Neural progenitor cell (in vitro differentiated cells): ENCODE measurements around the gene NKTR. TPM values are rescaled to one million over a fixed set of nuclear protein-coding genes. Genes with fewer than 3 reads are reported as not detected.

Experiments used
- DNase-seq: peaks from one replicate; pipeline ENCODE4 v3.0.0-alpha.2; 2016; ENCODE audit warnings: low spot score
- H2AFZ ChIP-seq: fragments of 200-600 bp; sonication (generic); replicated peaks from 2 replicates; pipeline ENCODE4 v1.6.1; 2016; ENCODE audit warnings: antibody characterized with exemption
- H3F3A ChIP-seq: fragments of 200-600 bp; sonication (generic); 2 replicates; pipeline ENCODE4 v1.6.1; 2016; ENCODE audit warnings: antibody characterized with exemption, low read depth
- H3K27ac ChIP-seq: fragments of 200-600 bp; sonication (generic); 2 replicates; pipeline ENCODE4 v1.5.1; 2016; ENCODE audit warnings: mild to moderate bottlenecking
- H3K27me3 ChIP-seq: fragments of 200-600 bp; sonication (generic); 2 replicates; pipeline ENCODE4 v1.6.1; 2016; ENCODE audit warnings: mild to moderate bottlenecking, moderate library complexity
- H3K36me3 ChIP-seq: fragments of 200-600 bp; sonication (generic); 2 replicates; pipeline ENCODE4 v1.5.1; 2016
- H3K4me1 ChIP-seq: fragments of 200-600 bp; sonication (generic); 2 replicates; pipeline ENCODE4 v1.6.1; 2016; ENCODE audit warnings: mixed run types
- H3K4me2 ChIP-seq: fragments of 200-600 bp; sonication (generic); 2 replicates; pipeline ENCODE4 v1.6.1; 2016
- H3K4me3 ChIP-seq: fragments of 200-600 bp; sonication (generic); 2 replicates; pipeline ENCODE4 v1.5.1; 2016
- H3K79me2 ChIP-seq: fragments of 200-600 bp; sonication (generic); 2 replicates; pipeline ENCODE4 v1.6.1; 2016; ENCODE audit warnings: low read depth
- H3K9ac ChIP-seq: fragments of 200-600 bp; sonication (generic); 2 replicates; pipeline ENCODE4 v1.6.1; 2016
- H3K9me3 ChIP-seq: fragments of 200-600 bp; sonication (generic); 2 replicates; pipeline ENCODE4 v1.5.1; 2016; ENCODE audit warnings: low read depth
- H4K20me1 ChIP-seq: fragments of 200-600 bp; sonication (generic); 2 replicates; pipeline ENCODE4 v1.6.1; 2016; ENCODE audit warnings: low read depth
- H3K27ac Mint-ChIP-seq: 3 replicates; pipeline ENCODE4 v1.8.0; 2021; ENCODE audit warnings: mixed read lengths
- H3K27me3 Mint-ChIP-seq: 2 replicates; pipeline ENCODE4 v1.8.0; 2022; ENCODE audit warnings: low read depth, mild to moderate bottlenecking, inconsistent platforms, moderate library complexity, mixed read lengths; ENCODE audit not compliant: insufficient read depth
- H3K36me3 Mint-ChIP-seq: 3 replicates; pipeline ENCODE4 v1.8.0; 2021; ENCODE audit warnings: mixed read lengths
- H3K4me1 Mint-ChIP-seq: 3 replicates; pipeline ENCODE4 v1.8.0; 2021; ENCODE audit warnings: mixed read lengths
- H3K4me3 Mint-ChIP-seq: 3 replicates; pipeline ENCODE4 v1.8.0; 2021; ENCODE audit warnings: mild to moderate bottlenecking, moderate library complexity, mixed read lengths
- H3K9me3 Mint-ChIP-seq: 3 replicates; pipeline ENCODE4 v1.8.0; 2020; ENCODE audit warnings: mixed read lengths
- EZH2 ChIP-seq: fragments of 200-600 bp; sonication (generic); IDR thresholded peaks from 2 replicates; pipeline ENCODE4 v1.6.1; 2017; ENCODE audit warnings: antibody characterized with exemption, mild to moderate bottlenecking, moderate library complexity
- EZH2phosphoT487 ChIP-seq: fragments of 200-600 bp; sonication (generic); IDR thresholded peaks from 2 replicates; pipeline ENCODE4 v1.6.1; 2017; ENCODE audit warnings: antibody characterized with exemption
- total RNA-seq: library from RNA; depleted of rRNA; stranded (reverse); fragments of >200 nt; gene quantifications from 2 replicates; pipeline ENCODE4 v1.2.3, GENCODE V29; 2015; ENCODE audit warnings: low replicate concordance
- TF ChIP-seq, protein P1 (sequence below): fragments of 200-600 bp; sonication (generic); IDR thresholded peaks from 2 replicates; pipeline ENCODE4 v1.5.1; 2017; ENCODE audit warnings: antibody characterized with exemption, mild to moderate bottlenecking

Gene NKTR
- total RNA-seq, 1 donor from 2014 or later, result 190 TPM

GRCh38 chr3:42640771-42641370, 40.4 kb downstream of the NKTR start:
- TF ChIP-seq, protein P1, sequence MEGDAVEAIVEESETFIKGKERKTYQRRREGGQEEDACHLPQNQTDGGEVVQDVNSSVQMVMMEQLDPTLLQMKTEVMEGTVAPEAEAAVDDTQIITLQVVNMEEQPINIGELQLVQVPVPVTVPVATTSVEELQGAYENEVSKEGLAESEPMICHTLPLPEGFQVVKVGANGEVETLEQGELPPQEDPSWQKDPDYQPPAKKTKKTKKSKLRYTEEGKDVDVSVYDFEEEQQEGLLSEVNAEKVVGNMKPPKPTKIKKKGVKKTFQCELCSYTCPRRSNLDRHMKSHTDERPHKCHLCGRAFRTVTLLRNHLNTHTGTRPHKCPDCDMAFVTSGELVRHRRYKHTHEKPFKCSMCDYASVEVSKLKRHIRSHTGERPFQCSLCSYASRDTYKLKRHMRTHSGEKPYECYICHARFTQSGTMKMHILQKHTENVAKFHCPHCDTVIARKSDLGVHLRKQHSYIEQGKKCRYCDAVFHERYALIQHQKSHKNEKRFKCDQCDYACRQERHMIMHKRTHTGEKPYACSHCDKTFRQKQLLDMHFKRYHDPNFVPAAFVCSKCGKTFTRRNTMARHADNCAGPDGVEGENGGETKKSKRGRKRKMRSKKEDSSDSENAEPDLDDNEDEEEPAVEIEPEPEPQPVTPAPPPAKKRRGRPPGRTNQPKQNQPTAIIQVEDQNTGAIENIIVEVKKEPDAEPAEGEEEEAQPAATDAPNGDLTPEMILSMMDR, result no peak
- no peak for TF ChIP-seq EZH2
- no peak for TF ChIP-seq EZH2phosphoT487
- Mint-ChIP-seq H3K36me3 (peaks cover 35% of the 10 kb centered on the region), H3K4me1 (no peaks in the 10 kb centered on the region), H3K4me3 (no peak overlapping the region), H3K9me3 (no peaks in the 10 kb centered on the region), H3K27me3 (no peaks in the 10 kb centered on the region), H3K27ac (no peak overlapping the region)
- H3K36me3 ChIP-seq, result peaks cover 21% of the 10 kb centered on the region
- H3K27ac ChIP-seq, result no peak overlapping the region
- peaks cover 21% of the 10 kb centered on the region for H4K20me1 ChIP-seq
- no peak for DNase-seq
- no peak overlapping the region for H3K4me2 ChIP-seq
- no peak overlapping the region for H2AFZ ChIP-seq
- no peaks in the 10 kb centered on the region for H3K9me3 ChIP-seq
- H3K4me1 ChIP-seq, result no peaks in the 10 kb centered on the region
- no peak overlapping the region for H3K4me3 ChIP-seq
- no peaks in the 10 kb centered on the region for H3K27me3 ChIP-seq
- no peak overlapping the region for H3K9ac ChIP-seq
- H3F3A ChIP-seq, result peaks cover 2% of the 10 kb centered on the region
- H3K79me2 ChIP-seq, result peaks cover 18% of the 10 kb centered on the region

DNA sequence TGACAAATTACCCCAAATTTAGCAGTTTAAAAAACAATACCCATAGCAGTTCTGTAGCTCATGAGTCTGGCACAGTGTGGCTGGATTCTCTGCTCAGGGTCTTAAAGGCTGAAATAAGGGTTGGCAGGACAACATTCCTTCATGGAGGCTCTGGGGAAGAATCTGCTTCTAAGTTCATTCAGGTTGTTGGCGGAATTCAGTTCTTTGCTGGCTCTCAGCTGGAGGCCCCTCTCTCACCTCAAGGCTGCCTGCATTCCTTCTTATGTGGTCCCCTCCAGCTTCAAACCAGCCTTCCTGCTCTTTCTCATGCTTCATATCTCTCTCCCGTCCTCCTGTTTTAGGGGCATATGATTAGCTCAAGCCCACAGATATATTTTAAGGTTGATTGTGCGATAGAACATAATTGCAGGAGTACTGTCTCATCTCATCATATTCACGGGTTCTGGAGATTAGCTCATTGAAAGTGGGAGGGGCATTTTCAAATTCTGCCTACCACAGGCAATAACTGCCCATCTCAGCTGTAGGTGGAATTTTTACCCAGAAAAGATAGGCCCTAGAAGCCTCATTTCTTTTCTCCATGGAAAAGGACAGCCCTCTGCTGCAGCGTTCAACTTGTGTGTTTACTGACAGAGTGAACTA, 47.5 kb downstream of the NKTR start:
- H3K4me3 Mint-ChIP-seq, result no peak overlapping the region
- Histone ChIP-seq H3K4me3 (no peak overlapping the region), H3K27ac (no peak overlapping the region), H4K20me1 (peaks cover 19% of the 10 kb centered on the region), H3K27me3 (no peaks in the 10 kb centered on the region), H3F3A (peaks cover 26% of the 10 kb centered on the region), H3K9ac (no peak overlapping the region), H3K4me1 (peaks cover 8% of the 10 kb centered on the region), H3K9me3 (no peaks in the 10 kb centered on the region), H3K79me2 (no peaks in the 10 kb centered on the region), H3K4me2 (no peak overlapping the region), H3K36me3 (peaks cover 12% of the 10 kb centered on the region), H2AFZ (no peak overlapping the region)
- H3K27ac Mint-ChIP-seq, result peak overlapping the region; percentile 40
- H3K36me3 Mint-ChIP-seq, result peaks cover 39% of the 10 kb centered on the region
- peaks cover 5% of the 10 kb centered on the region for H3K27me3 Mint-ChIP-seq
- H3K9me3 Mint-ChIP-seq, result no peaks in the 10 kb centered on the region
- TF ChIP-seq, protein P1, result no peak
- TF ChIP-seq EZH2, result no peak
- TF ChIP-seq EZH2phosphoT487, result no peak
- DNase-seq, result peak; percentile 49
- H3K4me1 Mint-ChIP-seq, result peaks cover 27% of the 10 kb centered on the region

GRCh38 chr3:42649006-42649405, 48.5 kb downstream of the NKTR start:
- no peak overlapping the region for H3K4me3 ChIP-seq
- peaks cover 6% of the 10 kb centered on the region for H3K36me3 ChIP-seq
- Mint-ChIP-seq H3K4me1 (peaks cover 32% of the 10 kb centered on the region), H3K4me3 (no peak overlapping the region), H3K27ac (no peak overlapping the region), H3K27me3 (peaks cover 5% of the 10 kb centered on the region), H3K9me3 (no peaks in the 10 kb centered on the region), H3K36me3 (peaks cover 36% of the 10 kb centered on the region)
- DNase-seq, result no peak
- H4K20me1 ChIP-seq, result peaks cover 19% of the 10 kb centered on the region
- no peak overlapping the region for H3K9ac ChIP-seq
- no peak overlapping the region for H3K27ac ChIP-seq
- H3K27me3 ChIP-seq, result no peaks in the 10 kb centered on the region
- H3F3A ChIP-seq, result peaks cover 26% of the 10 kb centered on the region
- no peaks in the 10 kb centered on the region for H3K9me3 ChIP-seq
- H3K4me2 ChIP-seq, result no peak overlapping the region
- peaks cover 18% of the 10 kb centered on the region for H3K4me1 ChIP-seq
- TF ChIP-seq, protein P1, result no peak
- no peak for TF ChIP-seq EZH2
- TF ChIP-seq EZH2phosphoT487, result no peak
- H2AFZ ChIP-seq, result no peak overlapping the region
- no peaks in the 10 kb centered on the region for H3K79me2 ChIP-seq
